Astrocyte (in vitro differentiated cells and primary cell): Measurements from ENCODE around the gene ABHD16A. TPM values are rescaled to one million over a fixed set of nuclear protein-coding genes. Genes with fewer than 3 reads are reported as not detected.
A peak's percentile ranks its signal among the peaks of the same experiment; 100 is the strongest.

Source experiments
- DNase-seq: peaks from one replicate; pipeline ENCODE4 v3.0.0-alpha.2; 2010; ENCODE audit warnings: low read depth
- FAIRE-seq: peaks from 2 replicates; lab custom pipeline; 2011; peaks lifted over from hg19 to GRCh38; lab: Jason Lieb, UNC
- H2AFZ ChIP-seq: 2 replicates; pipeline ENCODE4 v1.6.0; 2012; ENCODE audit warnings: low read depth, low read length, inconsistent platforms
- H3K27ac ChIP-seq: 2 replicates; pipeline ENCODE4 v1.5.1; 2011; ENCODE audit warnings: low read depth, low read length, inconsistent platforms
- H3K27me3 ChIP-seq: 2 replicates; pipeline ENCODE4 v1.6.0; 2011; ENCODE audit warnings: low read length, inconsistent platforms; ENCODE audit not compliant: insufficient read depth
- H3K36me3 ChIP-seq: 2 replicates; pipeline ENCODE4 v1.5.1; 2011; ENCODE audit warnings: low read length, inconsistent platforms; ENCODE audit not compliant: insufficient read depth
- H3K4me1 ChIP-seq: 2 replicates; pipeline ENCODE4 v1.5.1; 2011; ENCODE audit warnings: low read length, inconsistent platforms; ENCODE audit not compliant: insufficient read depth
- H3K4me2 ChIP-seq: 2 replicates; pipeline ENCODE4 v1.6.0; 2012; ENCODE audit warnings: low read length, inconsistent platforms
- H3K4me3 ChIP-seq: 2 replicates; pipeline ENCODE4 v1.5.1; 2011; ENCODE audit warnings: low read depth, mild to moderate bottlenecking, low read length, inconsistent platforms; ENCODE audit not compliant: insufficient read depth
- H3K79me2 ChIP-seq: 2 replicates; pipeline ENCODE4 v1.6.0; 2012; ENCODE audit warnings: mild to moderate bottlenecking, low read length, inconsistent platforms; ENCODE audit not compliant: insufficient read depth
- H3K9ac ChIP-seq: 2 replicates; pipeline ENCODE4 v1.6.0; 2012; ENCODE audit warnings: mild to moderate bottlenecking, low read length, inconsistent platforms
- H3K9me3 ChIP-seq: 2 replicates; pipeline ENCODE4 v1.5.1; 2012; ENCODE audit warnings: low read depth, mild to moderate bottlenecking, low read length, inconsistent platforms; ENCODE audit not compliant: insufficient read depth
- H4K20me1 ChIP-seq: 2 replicates; pipeline ENCODE4 v1.6.0; 2012; ENCODE audit warnings: low read length, inconsistent platforms; ENCODE audit not compliant: insufficient read depth
- H3K27ac Mint-ChIP-seq: one replicate; pipeline ENCODE4 v1.8.0; 2021; ENCODE audit warnings: mild to moderate bottlenecking, mixed read lengths; ENCODE audit not compliant: unreplicated experiment
- H3K27me3 Mint-ChIP-seq: one replicate; pipeline ENCODE4 v1.8.0; 2021; ENCODE audit warnings: low read depth, mixed read lengths; ENCODE audit not compliant: unreplicated experiment
- H3K36me3 Mint-ChIP-seq: one replicate; pipeline ENCODE4 v1.8.0; 2021; ENCODE audit warnings: low read depth, mixed read lengths; ENCODE audit not compliant: unreplicated experiment
- H3K4me1 Mint-ChIP-seq: one replicate; pipeline ENCODE4 v1.8.0; 2021; ENCODE audit warnings: low read depth, mixed read lengths; ENCODE audit not compliant: unreplicated experiment
- H3K4me3 Mint-ChIP-seq: one replicate; pipeline ENCODE4 v1.8.0; 2021; ENCODE audit warnings: mild to moderate bottlenecking, moderate library complexity, mixed read lengths; ENCODE audit not compliant: unreplicated experiment
- H3K9me3 Mint-ChIP-seq: one replicate; pipeline ENCODE4 v1.8.0; 2021; ENCODE audit warnings: mild to moderate bottlenecking, mixed read lengths; ENCODE audit not compliant: unreplicated experiment
- EZH2 ChIP-seq: IDR thresholded peaks from 2 replicates; pipeline ENCODE4 v1.6.1; 2012; ENCODE audit warnings: mild to moderate bottlenecking, low read length, inconsistent platforms; ENCODE audit not compliant: insufficient read depth
- total RNA-seq: library from RNA; stranded (reverse); gene quantifications from 2 replicates; pipeline ENCODE4 v1.2.1, GENCODE V29; 2021
- TF ChIP-seq, protein P1 (sequence below): IDR thresholded peaks from 2 replicates; pipeline ENCODE4 v1.5.1; 2011; ENCODE audit warnings: low read depth, mild to moderate bottlenecking, inconsistent platforms, low read length, moderate library complexity; ENCODE audit not compliant: insufficient read depth

The ABHD16A gene
- total RNA-seq, 1 donor from 2014 or later = 38.3 TPM

GRCh38 chr6:31665501-31666336 is 37.4 kb downstream of the ABHD16A start, which contains the start of gene CSNK2B:
Gene CSNK2B (plus strand): TSS chr6:31666080. CDS start chr6:31666832, 752 bp downstream.
- H3K27ac ChIP-seq = peak within 1 kb of the TSS; percentile 90
- peak within 1 kb of the TSS; percentile 99 for H3K9ac ChIP-seq
- Mint-ChIP-seq H3K9me3 (no peaks in the 10 kb centered on the region), H3K4me1 (peaks cover 30% of the 10 kb centered on the region), H3K36me3 (peaks cover 14% of the 10 kb centered on the region), H3K4me3 (peak within 1 kb of the TSS; percentile 98), H3K27ac (peak within 1 kb of the TSS; percentile 95), H3K27me3 (no peaks in the 10 kb centered on the region)
- no peaks in the 10 kb centered on the region for H3K9me3 ChIP-seq
- H3K27me3 ChIP-seq = no peaks in the 10 kb centered on the region
- H2AFZ ChIP-seq = peak within 1 kb of the TSS; percentile 76
- peak within 1 kb of the TSS; percentile 98 for H3K4me2 ChIP-seq
- H4K20me1 ChIP-seq = peaks cover 32% of the 10 kb centered on the region
- peaks cover 32% of the 10 kb centered on the region for H3K36me3 ChIP-seq
- peak within 1 kb of the TSS; percentile 94 for H3K4me3 ChIP-seq
- no peak for TF ChIP-seq EZH2
- TF ChIP-seq, protein P1, sequence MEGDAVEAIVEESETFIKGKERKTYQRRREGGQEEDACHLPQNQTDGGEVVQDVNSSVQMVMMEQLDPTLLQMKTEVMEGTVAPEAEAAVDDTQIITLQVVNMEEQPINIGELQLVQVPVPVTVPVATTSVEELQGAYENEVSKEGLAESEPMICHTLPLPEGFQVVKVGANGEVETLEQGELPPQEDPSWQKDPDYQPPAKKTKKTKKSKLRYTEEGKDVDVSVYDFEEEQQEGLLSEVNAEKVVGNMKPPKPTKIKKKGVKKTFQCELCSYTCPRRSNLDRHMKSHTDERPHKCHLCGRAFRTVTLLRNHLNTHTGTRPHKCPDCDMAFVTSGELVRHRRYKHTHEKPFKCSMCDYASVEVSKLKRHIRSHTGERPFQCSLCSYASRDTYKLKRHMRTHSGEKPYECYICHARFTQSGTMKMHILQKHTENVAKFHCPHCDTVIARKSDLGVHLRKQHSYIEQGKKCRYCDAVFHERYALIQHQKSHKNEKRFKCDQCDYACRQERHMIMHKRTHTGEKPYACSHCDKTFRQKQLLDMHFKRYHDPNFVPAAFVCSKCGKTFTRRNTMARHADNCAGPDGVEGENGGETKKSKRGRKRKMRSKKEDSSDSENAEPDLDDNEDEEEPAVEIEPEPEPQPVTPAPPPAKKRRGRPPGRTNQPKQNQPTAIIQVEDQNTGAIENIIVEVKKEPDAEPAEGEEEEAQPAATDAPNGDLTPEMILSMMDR = no peak
- peaks cover 28% of the 10 kb centered on the region for H3K4me1 ChIP-seq
- FAIRE-seq (no peak), DNase-seq (peak; percentile 94)
- H3K79me2 ChIP-seq = peaks cover 85% of the 10 kb centered on the region

GRCh38 chr6:31664790-31665500 is 38.2 kb downstream of the ABHD16A start, which contains the start of gene GPANK1:
Gene GPANK1 (minus strand): TSS chr6:31664997. CDS start chr6:31664478, 519 bp downstream.
- H3K9me3 Mint-ChIP-seq = no peaks in the 10 kb centered on the region
- Histone ChIP-seq H3K36me3 (peaks cover 27% of the 10 kb centered on the region), H2AFZ (peak within 1 kb of the TSS; percentile 57), H3K4me2 (peak within 1 kb of the TSS; percentile 98), H3K79me2 (peaks cover 87% of the 10 kb centered on the region), H3K9ac (peak within 1 kb of the TSS; percentile 99), H3K4me1 (peaks cover 31% of the 10 kb centered on the region), H3K27ac (peak within 1 kb of the TSS; percentile 90), H4K20me1 (peaks cover 28% of the 10 kb centered on the region), H3K9me3 (no peaks in the 10 kb centered on the region), H3K27me3 (no peaks in the 10 kb centered on the region), H3K4me3 (peak within 1 kb of the TSS; percentile 94)
- TF ChIP-seq, protein P1 = no peak
- no peak for TF ChIP-seq EZH2
- H3K4me3 Mint-ChIP-seq = peak within 1 kb of the TSS; percentile 98
- H3K36me3 Mint-ChIP-seq = peaks cover 14% of the 10 kb centered on the region
- H3K4me1 Mint-ChIP-seq = peaks cover 30% of the 10 kb centered on the region
- DNase-seq = peak; percentile 88
- H3K27ac Mint-ChIP-seq = peak within 1 kb of the TSS; percentile 95
- H3K27me3 Mint-ChIP-seq = no peaks in the 10 kb centered on the region
- no peak for FAIRE-seq
